GM19328 (cell line): ENCODE measurements around the gene MMP10.
"Not testable (repeated sequence)": the region's sequence is repeated elsewhere in the genome, so short reads cannot be mapped to it uniquely, and the experiment has no call there.

Experiments used
- ATAC-seq: cut with Tn5 transposase; IDR thresholded peaks from one replicate; pipeline ENCODE4 v1.9.1; 2021; ENCODE audit warnings: mild to moderate bottlenecking, moderate library complexity; ENCODE audit not compliant: unreplicated experiment

The MMP10 gene

GRCh38 chr11:102730944-102731343 is 49.5 kb downstream of the MMP10 start:
- ATAC-seq = not testable (repeated sequence)

- no peak for ATAC-seq
Measured at GRCh38 chr11:102729849-102730815, 50.3 kb downstream of the MMP10 start.

GRCh38 chr11:102727890-102728289 is 52.5 kb downstream of the MMP10 start:
- ATAC-seq = no peak

- ATAC-seq = no peak
Measured at GRCh38 chr11:102724904-102725500, 55.4 kb downstream of the MMP10 start, which contains the start of gene MMP8. Gene MMP8, minus strand, starts transcription at chr11:102724954. Its CDS starts 99 bp downstream, at chr11:102724855.

GRCh38 chr11:102722821-102723220 is 57.6 kb downstream of the MMP10 start:
- ATAC-seq = no peak
